H1 (cell line): ENCODE results near the gene RNF125. TPM values are rescaled to one million over a fixed set of nuclear protein-coding genes. Genes with fewer than 3 reads are reported as not detected.

Experiments used
- BCL11A ChIP-seq, 2 experiments: IDR thresholded peaks; one replicate each; pipeline ENCODE4 v1.6.1; 2011; ENCODE audit warnings: low read depth in 2 of 2, low read length in 2 of 2, mild to moderate bottlenecking in 2 of 2
- CBX5 ChIP-seq: fragments of 300-800, 300-1000 bp; sonication (generic); IDR thresholded peaks from 2 replicates; pipeline ENCODE4 v1.7.1; 2016; ENCODE audit warnings: antibody characterized with exemption, low read length, low read depth
- CHD1 ChIP-seq: IDR thresholded peaks from 2 replicates; pipeline ENCODE4 v1.6.1; 2012; ENCODE audit warnings: low read depth, low read length, improper control_type of control experiment
- CTBP2 ChIP-seq: IDR thresholded peaks from 2 replicates; pipeline ENCODE4 v1.7.0; 2011; ENCODE audit warnings: borderline replicate concordance, mild to moderate bottlenecking, moderate library complexity, mixed read lengths, low read length; ENCODE audit not compliant: insufficient read depth, insufficient read length
- CTCF ChIP-seq, 3 experiments: IDR thresholded peaks; 1 replicate in 2 of 3; 2 replicates in 1 of 3; pipeline versions ENCODE4 v1.5.1 to v1.6.1; 2011; ENCODE audit warnings: low read length in 3 of 3, mild to moderate bottlenecking in 3 of 3, inconsistent platforms in 2 of 3, low read depth in 1 of 3, moderate library complexity in 1 of 3; ENCODE audit not compliant: insufficient read depth in 1 of 3; ENCODE audit errors: control extremely low read depth in 1 of 3
- E2F6 ChIP-seq: IDR thresholded peaks from 2 replicates; pipeline ENCODE4 v1.6.1; 2012; ENCODE audit warnings: inconsistent platforms
- FOSL1 ChIP-seq: IDR thresholded peaks from 2 replicates; pipeline ENCODE4 v1.6.1; 2011; ENCODE audit warnings: mild to moderate bottlenecking, low read depth, low read length, moderate library complexity; ENCODE audit not compliant: insufficient read depth
- GABPA ChIP-seq: IDR thresholded peaks from 2 replicates; pipeline ENCODE4 v1.6.1; 2011; ENCODE audit warnings: mild to moderate bottlenecking, low read length, moderate library complexity, borderline replicate concordance; ENCODE audit not compliant: insufficient read depth
- HDAC6 ChIP-seq: IDR thresholded peaks from one replicate; pipeline ENCODE4 v1.7.1; 2012; ENCODE audit warnings: low read depth, mild to moderate bottlenecking, inconsistent platforms, low read length, moderate library complexity
- MAX ChIP-seq: IDR thresholded peaks from 2 replicates; pipeline ENCODE4 v1.6.1; 2012; ENCODE audit warnings: inconsistent platforms
- PHF8 ChIP-seq: fragments of 200-600 bp; sonication (generic); conservative IDR thresholded peaks from 2 replicates; pipeline ENCODE4 v1.7.1; 2012; ENCODE audit warnings: low read depth, mild to moderate bottlenecking, inconsistent platforms, low read length, moderate library complexity
- POU5F1 ChIP-seq: IDR thresholded peaks from 2 replicates; pipeline ENCODE4 v1.6.1; 2011; ENCODE audit warnings: low read depth, mild to moderate bottlenecking, low read length, moderate library complexity
- RBBP5 ChIP-seq: IDR thresholded peaks from 2 replicates; pipeline ENCODE4 v1.7.1; 2012; ENCODE audit warnings: low read depth, mild to moderate bottlenecking, inconsistent platforms, low read length, moderate library complexity, borderline replicate concordance
- TAF1 ChIP-seq: IDR thresholded peaks from 2 replicates; pipeline ENCODE4 v1.6.1; 2011; ENCODE audit warnings: mild to moderate bottlenecking, low read depth, low read length
- TBP ChIP-seq: IDR thresholded peaks from 2 replicates; pipeline ENCODE4 v1.6.1; 2011; ENCODE audit warnings: low read depth, low read length, improper control_type of control experiment
- TCF12 ChIP-seq: IDR thresholded peaks from 2 replicates; pipeline ENCODE4 v1.6.1; 2011; ENCODE audit warnings: low read depth, mild to moderate bottlenecking, low read length
- USF2 ChIP-seq: IDR thresholded peaks from 2 replicates; pipeline ENCODE4 v1.6.1; 2011; ENCODE audit warnings: low read length, improper control_type of control experiment
- YY1 ChIP-seq: IDR thresholded peaks from 2 replicates; pipeline ENCODE4 v1.6.1; 2011; ENCODE audit warnings: low read depth, mild to moderate bottlenecking, low read length
- ZNF274 ChIP-seq: IDR thresholded peaks from 2 replicates; pipeline ENCODE4 v1.7.0; 2012; ENCODE audit warnings: low read length, borderline replicate concordance; ENCODE audit errors: extremely low read depth
- polyA plus RNA-seq, 7 experiments: library from polyadenylated mRNA; depleted of rRNA in 3 of 7; stranded (reverse) in 5 of 7; unstranded in 2 of 7; fragments of >200 nt in 5 of 7; fragments of 200-250 nt in 2 of 7; gene quantifications; 1 replicate in 5 of 7; 2 replicates in 1 of 7; 4 replicates in 1 of 7; pipeline versions ENCODE4 v1.2.1 to v1.2.3, GENCODE V29; 2011 to 2013; ENCODE audit warnings: missing spikeins in 2 of 7, mixed read lengths in 2 of 7
- total RNA-seq: library from RNA; stranded (reverse); fragmentation: NEBNext Ultra II Directional; extraction: Animal tissue kit (Norgen Biotek cat#: 25700); gene quantifications from 2 replicates; pipeline ENCODE4 v1.2.1, GENCODE V29; 2021

The RNF125 gene
- total and polyA plus RNA-seq, 2 of the 8 experiments (the other 6 are each of a cell fraction or from before 2014, with no cell fraction given) = 14.3 to 15.2 TPM

GRCh38 chr18:32018331-32019250 is at the start of gene RNF125 (continued):
- TF ChIP-seq TCF12 (no peak), PHF8 (peak; percentile 71), CTBP2 (no peak), CHD1 (no peak), MAX (peak; percentile 98), TAF1 (peak; percentile 83), TBP (peak; percentile 86), E2F6 (peak; percentile 95), POU5F1 (no peak), ZNF274 (no peak), YY1 (no peak), BCL11A (IDR thresholded peaks at IDR 0.05; ENCODE audit: low read depth in 2 of 2, low read length in 2 of 2) (no peak), FOSL1 (no peak), CBX5 (no peak), HDAC6 (no peak), RBBP5 (peak; percentile 85), GABPA (no peak), USF2 (no peak), CTCF (IDR thresholded peaks at IDR 0.05; ENCODE audit: control extremely low read depth in 1 of 3, insufficient read depth in 1 of 3, low read depth in 1 of 3, low read length in 3 of 3) (no peak)
